NCI-H82 (cell line): Measurements from ENCODE around the gene CMTM8.
A peak's percentile ranks its signal among the peaks of the same experiment; 100 is the strongest.
"Not testable (repeated sequence)": the region's sequence is repeated elsewhere in the genome, so short reads cannot be mapped to it uniquely, and the experiment has no call there.

Experiments
- DNase-seq: peaks from one replicate; lab custom pipeline; 2025; lab: John Stamatoyannopoulos, UW

CMTM8 gene

GRCh38 chr3:32238453-32239306 is at the start of gene CMTM8:
Gene CMTM8, plus strand, starts transcription at chr3:32238680. Its CDS starts 293 bp downstream, at chr3:32238973.
- peak; percentile 76 for DNase-seq

GRCh38 chr3:32189693-32190092 is 48.8 kb upstream of the CMTM8 start:
- DNase-seq: no peak

- DNase-seq: peak; percentile 6
Observed at GRCh38 chr3:32190556-32190955, 47.9 kb upstream of the CMTM8 start.

- no peak for DNase-seq
Observed at GRCh38 chr3:32193101-32193500, 45.4 kb upstream of the CMTM8 start.

- DNase-seq: no peak
Observed at GRCh38 chr3:32194653-32195052, 43.8 kb upstream of the CMTM8 start.

- no peak for DNase-seq
Observed at GRCh38 chr3:32195995-32196540, 42.4 kb upstream of the CMTM8 start.

- no peak for DNase-seq
Observed at GRCh38 chr3:32197991-32198390, 40.5 kb upstream of the CMTM8 start.

GRCh38 chr3:32198714-32199113 is 39.8 kb upstream of the CMTM8 start:
- DNase-seq: no peak

GRCh38 chr3:32200490-32200889 is 38.0 kb upstream of the CMTM8 start:
- DNase-seq: no peak

GRCh38 chr3:32200992-32201758 is 37.3 kb upstream of the CMTM8 start:
- DNase-seq: no peak

GRCh38 chr3:32202496-32202895 is 36.0 kb upstream of the CMTM8 start:
- no peak for DNase-seq

GRCh38 chr3:32203854-32204253 is 34.6 kb upstream of the CMTM8 start:
- no peak for DNase-seq

GRCh38 chr3:32208447-32208846 is 30.0 kb upstream of the CMTM8 start:
- no peak for DNase-seq

- no peak for DNase-seq
Observed at GRCh38 chr3:32215185-32215584, 23.3 kb upstream of the CMTM8 start.

GRCh38 chr3:32216172-32216783 is 22.2 kb upstream of the CMTM8 start:
- no peak for DNase-seq

- no peak for DNase-seq
Observed at GRCh38 chr3:32217339-32217738, 21.1 kb upstream of the CMTM8 start.

GRCh38 chr3:32219537-32219936 is 18.9 kb upstream of the CMTM8 start:
- no peak for DNase-seq

- no peak for DNase-seq
Observed at GRCh38 chr3:32220006-32220405, 18.5 kb upstream of the CMTM8 start.

GRCh38 chr3:32222950-32223349 is 15.5 kb upstream of the CMTM8 start:
- no peak for DNase-seq

- DNase-seq: no peak
Observed at GRCh38 chr3:32224016-32224516, 14.4 kb upstream of the CMTM8 start.

- DNase-seq: no peak
Observed at GRCh38 chr3:32226875-32227500, 11.5 kb upstream of the CMTM8 start.

- DNase-seq: not testable (repeated sequence)
Observed at GRCh38 chr3:32228743-32229142, 9.7 kb upstream of the CMTM8 start.
